DMS153 (cell line): Measurements from ENCODE around the gene ATP1A3.
A peak's percentile ranks its signal among the peaks of the same experiment; 100 is the strongest.

Experiments
- DNase-seq: peaks from one replicate; lab custom pipeline; 2025; lab: John Stamatoyannopoulos, UW

The ATP1A3 gene

DNA sequence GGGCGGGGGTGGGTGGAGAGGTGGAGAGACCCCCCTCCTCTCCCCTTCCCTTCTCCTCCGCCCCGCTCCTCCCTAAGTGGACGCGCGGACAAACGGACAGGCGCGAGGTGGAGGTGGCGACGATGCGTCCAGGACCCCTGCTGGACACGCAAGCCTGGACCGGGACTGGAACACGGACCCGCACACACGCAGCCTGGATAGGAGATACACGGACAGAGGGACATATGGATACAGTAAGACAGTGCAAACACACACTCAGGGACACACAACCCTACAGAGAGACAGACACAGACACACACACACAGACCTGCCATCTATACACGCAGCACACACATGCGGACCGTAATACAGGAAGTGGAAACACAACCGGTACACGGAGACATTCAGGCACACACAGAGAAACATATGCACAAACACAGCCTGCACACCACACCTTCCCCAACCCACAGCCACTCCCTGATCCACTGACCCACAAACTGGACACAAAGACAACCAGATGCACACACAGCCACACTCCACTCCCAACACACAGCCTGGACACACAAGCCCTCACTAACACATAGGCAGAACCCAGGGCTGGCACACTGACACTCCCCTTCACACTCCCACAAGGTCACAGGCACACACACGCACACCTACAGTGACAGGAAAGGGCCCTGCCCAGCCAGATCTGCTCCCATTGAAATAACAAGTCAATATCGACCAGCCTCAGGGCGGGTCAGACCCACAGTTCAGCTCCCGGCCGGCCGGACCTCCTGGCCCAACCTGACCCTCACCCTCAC, 65.1 kb downstream of the ATP1A3 start:
- DNase-seq, result peak; percentile 13

DNA sequence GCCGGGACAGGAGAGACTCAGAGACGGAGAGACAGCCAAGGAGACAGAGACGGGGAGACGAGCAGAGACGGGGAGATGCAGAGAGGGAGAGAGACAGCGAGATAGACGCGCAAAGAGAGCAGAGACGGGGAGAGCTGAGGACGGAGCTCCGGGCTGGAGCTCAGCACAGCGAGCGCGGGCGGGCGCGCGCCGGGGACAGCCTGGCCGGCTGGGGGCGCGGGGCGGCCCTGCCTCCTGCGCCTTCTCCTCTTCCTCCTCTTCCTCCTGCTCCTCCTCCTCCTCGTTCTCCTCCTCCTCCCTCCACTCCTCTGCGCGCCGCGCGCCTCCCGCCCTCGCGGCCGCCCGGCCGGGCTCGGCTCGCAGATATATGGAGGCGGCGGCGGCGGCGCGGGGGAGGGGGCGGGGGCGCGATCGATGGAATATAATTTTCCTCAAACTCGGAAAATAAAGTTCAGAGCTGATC, 65.8 kb downstream of the ATP1A3 start, which contains the start of gene ERFL:
TSS of gene ERFL (minus strand) at position 229 of the 463 bp plus-strand sequence. CDS start 15,530 bp downstream, outside the sequence.
- no peak for DNase-seq

DNA sequence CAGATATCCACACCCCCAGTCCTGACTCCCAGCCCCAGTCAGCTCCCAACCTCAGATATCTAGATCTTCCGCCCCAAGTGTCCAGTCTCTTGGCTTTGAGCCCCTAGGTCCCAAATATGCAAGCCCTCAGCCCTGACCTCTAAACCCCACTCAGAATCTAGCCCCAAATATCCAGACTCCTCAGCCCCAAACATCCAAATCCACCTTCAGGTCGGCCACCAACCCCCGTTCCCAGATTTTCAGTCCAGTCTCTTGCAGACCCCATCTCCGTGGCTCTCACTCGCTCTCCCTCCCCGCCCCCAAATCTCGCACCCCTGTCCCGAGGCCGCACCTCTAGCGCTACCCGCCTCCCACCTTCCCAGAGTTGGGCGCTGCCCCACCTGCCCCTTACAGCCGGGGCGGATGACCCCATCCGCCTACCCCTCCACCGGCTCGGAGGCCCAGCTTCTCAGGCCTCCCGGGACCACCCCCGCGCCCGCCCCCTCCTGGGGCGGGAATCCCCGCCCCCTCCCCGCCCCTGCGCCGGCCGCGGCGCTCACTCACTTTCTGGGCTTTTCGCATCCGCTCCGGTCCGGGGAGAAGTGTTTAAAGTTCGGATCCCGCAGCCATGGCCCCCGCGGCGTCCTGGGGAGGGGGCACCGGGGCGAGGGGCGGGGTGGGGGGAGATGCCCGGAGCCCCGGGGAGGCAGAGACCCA, 66.4 kb downstream of the ATP1A3 start:
- DNase-seq, result no peak

DNA sequence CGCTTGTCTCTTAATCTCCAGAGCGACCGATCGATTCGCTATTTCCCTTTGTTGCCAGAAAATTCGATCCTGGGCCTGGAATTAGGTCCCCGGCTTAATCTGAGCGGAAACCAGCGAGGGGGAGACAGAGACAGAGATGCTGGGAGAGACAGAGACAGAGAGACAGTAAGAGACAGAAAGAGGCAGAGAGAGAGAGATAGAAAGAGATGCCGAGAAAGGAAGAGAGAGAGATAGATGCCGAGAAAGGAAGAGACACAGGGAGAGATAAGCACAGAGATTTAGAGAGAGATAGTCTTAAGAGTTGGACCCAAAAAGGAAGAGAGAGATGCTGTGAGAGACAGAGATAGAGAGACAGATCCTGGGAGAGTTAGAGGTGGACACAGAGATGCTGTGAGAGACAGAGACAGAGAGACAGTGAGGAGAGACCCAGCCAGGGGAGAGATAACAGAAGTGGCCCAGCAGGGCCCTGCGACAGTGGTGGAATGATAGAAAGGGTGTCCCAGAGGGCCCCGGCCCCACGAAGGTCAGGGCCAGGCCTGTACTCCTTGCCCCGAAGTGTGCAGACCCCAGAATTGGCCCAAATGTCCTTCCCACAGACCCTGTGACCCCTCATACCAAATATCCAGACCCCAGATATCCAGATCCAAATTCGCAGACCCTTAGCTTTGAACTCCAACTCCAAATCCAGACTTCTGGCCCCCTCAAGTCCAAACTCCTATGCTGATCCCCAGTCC, 67.1 kb downstream of the ATP1A3 start:
- DNase-seq, result no peak

DNA sequence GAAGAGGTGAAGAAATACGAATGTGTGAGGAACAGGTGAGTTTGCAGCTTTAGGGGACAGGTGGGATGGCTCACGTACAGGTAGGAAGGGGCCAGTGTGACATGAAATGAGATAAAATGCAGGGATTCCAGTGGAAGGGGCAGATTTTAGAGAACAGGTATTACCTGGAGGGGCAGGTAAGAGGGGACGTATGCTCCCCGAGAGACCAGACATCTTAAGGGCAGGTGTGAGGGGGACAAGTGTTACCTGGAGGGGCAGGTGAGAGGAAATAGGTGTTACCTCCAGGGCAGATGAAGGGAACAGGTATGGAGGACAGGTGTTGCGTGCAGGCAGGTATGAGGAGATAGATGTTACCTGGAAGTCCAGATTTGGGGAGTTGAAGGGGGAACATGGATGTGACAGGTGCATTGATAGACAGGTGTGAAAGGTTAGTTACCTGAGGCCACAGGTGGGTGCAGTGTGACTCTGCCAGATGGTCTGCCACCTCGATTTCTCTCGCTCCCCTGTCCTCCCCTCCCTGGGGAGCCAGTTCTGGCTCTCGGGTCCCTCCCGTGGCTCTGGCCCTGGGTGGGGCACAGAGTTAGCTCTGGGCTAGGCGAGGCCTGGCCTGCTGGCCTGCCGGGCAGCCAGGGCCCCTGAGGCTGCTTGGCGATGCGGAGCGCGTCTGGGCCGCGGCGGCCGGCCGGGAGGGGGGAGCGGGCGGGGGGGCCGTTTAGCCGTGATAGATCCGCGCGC, 67.8 kb downstream of the ATP1A3 start:
- no peak for DNase-seq

DNA sequence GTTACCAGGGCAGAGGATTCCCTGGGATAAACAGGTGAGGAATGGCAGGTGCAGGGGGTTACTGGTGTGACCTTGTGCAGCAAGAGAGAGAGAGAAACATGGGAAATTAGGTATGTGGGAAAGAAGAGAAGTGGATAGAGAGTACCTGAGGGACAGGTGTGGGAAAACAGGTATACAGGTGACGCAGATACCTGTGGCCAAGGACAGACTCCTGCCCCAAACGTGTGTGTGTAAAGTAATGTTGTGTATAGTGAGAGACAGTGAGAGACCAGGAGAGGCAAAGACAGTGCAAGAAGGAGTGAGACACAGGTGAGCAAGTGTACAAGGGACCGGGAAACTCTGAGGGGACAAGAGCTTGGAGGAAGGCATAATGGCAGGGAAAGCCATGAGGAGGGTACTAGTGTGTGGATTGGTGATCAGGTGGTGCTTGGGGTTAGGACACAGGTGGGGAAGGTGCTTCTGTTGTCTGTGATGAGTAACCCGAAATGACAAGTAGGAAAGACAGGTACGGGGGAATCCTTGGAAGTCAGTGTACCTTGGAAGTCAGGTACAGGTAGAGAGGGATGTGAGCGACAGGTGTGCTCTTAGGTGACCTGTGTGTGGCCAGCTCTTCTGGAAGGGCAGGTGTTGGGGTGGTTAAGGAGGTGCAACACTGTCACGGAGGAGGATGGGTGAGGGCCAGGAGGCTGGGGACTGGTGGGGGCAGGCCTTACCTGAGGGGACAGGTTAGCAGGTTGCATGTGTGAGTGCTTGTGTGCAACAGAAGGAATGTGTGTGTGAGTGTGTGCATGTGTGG, 68.6 kb downstream of the ATP1A3 start:
- DNase-seq, result no peak

DNA sequence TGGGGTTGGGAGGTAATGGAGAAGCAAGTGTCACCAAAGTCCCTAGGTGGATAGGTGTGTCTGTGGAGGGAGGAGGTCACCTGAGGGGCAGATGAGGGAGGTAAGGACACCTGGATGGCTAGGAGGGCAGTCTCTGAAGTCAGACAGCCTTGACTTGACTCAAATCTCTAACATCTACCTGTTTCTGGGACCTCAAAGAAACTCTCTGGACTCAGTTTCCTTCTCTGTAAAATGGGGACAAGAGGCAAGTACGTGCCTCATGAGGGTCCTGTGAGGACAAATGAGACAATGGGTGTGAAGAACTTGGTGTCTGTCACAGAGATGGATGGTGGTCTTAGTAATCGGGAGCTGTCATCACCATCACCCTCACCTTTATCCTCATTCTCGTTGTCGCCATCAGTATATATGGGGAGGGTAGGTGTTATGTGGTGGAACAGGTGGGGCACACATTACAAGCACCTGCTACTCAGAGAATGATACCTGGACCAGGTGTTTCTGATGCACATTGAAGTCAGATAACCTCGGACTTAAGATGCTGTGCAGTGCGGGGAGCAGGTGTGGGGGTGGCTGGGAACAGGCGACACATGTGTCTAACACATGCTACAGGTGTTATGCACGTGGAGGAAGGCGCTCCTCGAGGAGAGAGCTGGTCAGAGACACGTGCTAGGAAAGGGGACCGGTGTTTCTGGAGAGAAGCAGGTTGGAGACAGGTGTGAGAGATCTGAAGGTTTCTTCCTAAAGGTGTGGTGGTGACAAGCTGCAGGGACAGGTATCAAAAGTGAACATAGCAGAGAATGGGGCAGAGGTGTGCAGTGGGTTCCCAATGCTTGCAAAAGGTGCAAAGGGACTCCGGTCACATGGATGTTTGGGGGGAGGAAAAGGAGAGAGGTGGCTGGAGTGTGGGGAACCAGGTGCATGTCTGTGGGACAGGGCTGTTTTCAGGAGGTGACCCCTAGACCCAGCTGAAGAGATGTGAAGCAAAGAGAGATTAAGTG, 69.6 kb downstream of the ATP1A3 start:
- DNase-seq, result no peak

DNA sequence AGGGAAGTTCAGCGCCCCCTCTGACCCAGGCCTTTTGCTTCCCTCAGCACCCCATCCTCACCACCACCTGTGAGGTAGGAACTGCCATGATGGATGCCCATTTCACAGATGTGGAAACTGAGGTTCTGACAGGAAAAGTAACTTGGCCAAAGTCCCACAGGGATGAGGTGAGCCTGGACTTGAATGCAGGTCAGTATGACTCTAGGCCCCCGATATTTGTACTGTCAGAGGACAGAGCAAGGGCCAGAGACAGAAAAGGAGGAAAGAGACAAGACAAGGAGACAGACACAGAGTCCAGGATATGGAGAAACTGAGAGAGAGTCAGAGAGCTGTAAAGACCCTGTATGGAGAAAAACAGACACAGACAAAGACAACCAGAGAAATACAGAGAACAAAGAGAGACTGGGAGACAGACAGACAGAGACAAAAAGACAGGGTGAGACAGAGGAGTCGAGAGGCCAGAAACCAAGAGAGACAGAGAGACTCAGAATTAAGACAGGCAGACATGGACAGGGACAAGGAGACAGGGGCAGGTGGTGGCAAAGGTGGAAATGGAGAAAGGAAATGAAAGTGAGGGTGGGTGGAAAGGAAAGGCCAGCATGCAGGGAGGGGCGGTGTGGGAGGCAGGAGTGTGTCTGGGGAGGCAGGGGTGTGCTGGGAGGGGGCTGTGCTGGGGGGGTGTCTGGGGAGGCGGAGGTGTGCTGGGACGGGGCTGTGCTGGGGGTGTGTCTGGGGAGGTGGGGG, 70.8 kb downstream of the ATP1A3 start:
- DNase-seq, result no peak

DNA sequence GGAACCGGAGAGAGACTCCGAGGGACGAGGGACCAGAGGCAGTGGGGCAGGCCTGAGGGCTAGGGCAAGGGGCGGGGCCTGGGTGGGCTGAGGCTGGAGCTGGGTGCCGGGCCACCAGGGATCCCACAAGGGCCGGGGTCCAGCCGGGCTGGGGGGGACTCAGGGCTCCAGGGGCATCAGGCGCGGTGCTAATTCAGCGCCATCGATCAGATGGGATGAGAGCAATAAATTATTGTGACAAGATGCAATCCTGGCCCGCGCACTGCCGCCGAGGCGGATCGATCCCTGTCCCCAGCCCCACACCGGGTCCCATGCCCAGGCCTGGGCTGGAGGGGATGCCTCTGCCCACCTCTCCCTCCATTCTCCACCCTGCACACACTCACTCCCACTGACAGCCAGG, 71.4 kb downstream of the ATP1A3 start:
- DNase-seq, result no peak

DNA sequence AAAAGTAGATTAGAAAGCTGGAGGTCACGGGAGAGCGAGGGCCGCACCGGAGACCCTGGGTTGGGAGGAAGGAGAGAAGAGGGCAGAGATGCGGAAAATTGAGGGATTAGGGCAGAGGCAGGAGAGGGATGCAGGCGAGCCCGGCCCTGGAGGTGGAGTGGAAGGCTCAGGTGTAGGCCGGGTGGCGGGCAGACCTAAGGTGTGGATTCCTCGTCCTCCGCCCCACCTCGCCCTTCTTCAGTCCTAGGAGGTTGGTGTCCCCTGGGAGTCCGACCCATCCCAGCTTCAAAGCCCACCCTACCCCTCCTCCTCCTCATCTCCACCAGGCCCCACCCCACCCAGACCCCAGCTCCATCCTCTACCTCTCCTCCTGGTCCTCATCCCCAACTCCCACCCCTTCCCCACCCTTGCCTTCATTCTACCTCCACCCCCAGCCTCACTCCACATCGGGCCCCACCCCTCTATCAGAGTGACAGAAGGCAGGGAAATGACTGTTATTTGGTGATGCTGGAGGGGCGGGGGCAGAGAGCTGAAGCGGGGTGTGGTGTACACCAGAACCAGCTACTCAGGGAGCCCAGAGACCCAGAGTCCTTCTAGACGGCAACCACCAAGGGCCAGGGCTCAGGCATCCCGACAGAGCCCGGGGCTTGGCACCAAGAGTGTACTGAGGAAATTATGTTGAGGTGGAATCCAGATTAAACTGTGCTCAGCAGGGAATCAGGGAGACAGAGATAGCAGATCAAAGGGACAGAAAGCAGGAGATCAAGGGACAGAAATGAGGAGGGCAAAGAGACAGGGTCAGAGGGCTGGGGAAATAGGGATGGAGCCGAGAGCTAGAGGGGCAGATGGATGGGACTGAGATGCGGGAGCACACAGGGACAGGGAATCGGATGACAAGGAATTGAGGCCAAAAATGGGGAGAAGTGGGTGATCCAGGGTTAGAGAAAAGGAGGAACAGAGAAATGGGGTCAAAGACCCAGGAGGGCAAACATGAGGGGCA, 72.2 kb downstream of the ATP1A3 start:
- DNase-seq, result no peak

DNA sequence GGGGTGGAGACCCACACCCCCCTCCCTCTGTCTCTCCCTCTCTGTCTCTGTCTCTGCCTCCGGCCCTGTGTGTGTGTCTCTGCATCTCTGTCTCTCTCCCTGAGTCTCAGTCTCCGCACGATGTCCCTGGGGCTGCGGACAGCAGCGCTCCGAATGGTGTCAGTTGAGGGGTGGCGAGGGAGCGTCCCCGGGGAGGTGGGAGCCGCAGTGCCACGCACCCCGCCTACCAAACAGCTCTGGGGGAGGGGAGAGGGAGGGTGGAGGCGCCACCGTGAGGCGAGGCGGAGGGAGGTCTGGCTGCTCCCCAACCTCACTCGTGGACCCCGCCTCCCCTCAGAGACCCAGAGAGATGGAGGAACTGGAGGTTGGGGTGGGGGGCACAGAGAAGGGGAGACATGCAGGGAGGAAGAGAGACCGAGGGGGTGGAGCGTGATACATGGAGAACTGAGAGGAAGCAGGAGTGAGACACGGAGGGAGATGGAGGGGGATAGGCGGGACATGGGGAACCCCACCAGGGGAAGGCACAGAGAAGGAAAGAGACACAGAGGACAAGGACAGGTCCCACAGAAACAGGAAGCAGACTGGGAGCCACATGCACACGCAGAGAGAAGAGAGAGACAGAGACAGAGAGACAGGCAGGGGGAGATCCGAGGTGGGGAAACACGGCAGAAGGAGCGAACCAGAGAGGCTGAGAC, 73.0 kb downstream of the ATP1A3 start:
- no peak for DNase-seq

DNA sequence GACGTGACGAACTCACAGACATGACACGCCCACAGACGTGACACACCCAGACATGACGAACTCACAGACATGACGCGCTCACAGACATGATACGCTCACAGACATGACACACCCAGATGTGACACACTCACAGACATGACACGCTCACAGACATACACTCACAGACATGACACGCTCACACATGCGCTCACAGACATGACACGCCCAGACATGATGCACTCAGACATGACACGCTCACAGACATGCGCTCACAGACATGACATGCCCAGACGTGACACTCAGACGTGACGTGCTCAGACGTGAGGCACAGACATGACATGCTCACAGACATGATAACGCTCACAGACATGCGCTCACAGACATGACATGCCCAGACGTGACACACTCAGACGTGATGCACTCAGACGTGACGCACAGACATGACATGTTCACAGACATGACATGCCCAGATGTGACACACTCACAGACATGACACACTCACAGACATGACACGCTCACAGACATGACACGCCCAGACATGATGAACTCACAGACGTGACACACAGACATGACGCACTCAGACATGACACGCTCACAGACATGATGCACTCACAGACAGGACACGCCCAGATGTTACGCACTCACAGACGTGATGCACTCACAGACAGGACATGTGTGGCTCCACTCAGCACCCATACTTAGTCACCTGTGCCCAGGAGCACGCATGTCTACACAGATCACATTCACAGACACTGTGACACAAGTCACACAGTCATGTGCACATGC, 73.9 kb downstream of the ATP1A3 start:
- DNase-seq, result no peak

DNA sequence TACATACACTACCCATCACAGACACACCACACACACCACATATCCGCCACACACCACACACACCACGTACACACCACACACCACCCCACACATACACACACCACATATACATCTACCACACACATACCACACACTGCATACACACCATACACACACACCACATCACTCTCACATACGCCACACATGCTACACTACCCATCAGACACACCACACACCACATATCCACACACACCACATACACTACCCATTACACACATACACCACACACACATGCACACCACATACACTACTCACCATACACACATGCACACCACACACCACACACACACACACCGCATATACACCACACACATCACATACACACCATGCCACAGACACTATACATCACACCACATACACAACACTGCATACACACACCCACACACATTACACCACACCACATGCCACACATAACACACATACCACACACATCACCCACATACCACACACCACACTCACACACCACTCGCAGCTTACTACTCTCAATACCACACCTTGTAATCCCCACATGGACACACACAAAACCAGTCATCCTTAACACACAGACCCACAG, 75.3 kb downstream of the ATP1A3 start:
- no peak for DNase-seq

DNA sequence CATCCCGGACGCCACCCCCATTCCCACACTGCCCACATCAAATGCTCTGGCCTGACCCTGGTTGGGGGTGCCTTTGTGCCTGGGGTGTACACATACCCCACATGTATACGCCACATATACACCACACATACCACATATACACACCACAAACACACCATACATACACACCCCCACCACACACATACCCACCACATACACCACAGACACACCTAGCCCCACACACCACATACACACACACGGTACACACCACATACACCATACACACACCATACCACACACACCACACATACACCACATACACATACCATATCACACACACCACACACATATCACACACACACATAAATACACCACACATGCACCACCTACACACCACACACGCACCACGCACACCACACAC, 75.9 kb downstream of the ATP1A3 start:
- DNase-seq, result no peak

DNA sequence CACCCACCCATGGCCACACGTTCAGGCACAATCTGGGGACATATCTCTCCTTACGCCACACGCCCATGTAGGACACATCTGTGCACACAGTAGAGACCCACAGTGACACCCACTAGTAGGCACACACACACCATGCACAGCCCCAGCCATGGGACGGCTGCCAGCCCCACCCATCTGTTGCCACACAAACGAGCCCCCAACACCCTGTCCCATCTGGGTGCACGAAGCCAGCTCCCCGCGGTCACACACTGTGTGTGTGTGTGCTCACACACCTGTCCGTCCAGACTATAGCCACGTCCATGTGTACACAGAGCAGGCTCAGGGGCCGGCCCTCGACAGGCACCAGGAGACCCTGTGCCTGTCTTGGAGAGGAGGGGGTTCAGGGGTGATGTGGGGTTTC, 76.4 kb downstream of the ATP1A3 start:
- DNase-seq, result no peak
